Neural progenitor cell (in vitro differentiated cells): ENCODE results near the gene RAB3IL1.

ENCODE experiments used
- EZH2 ChIP-seq: fragments of 200-600 bp; sonication (generic); IDR thresholded peaks from 2 replicates; pipeline ENCODE4 v1.6.1; 2017; ENCODE audit warnings: antibody characterized with exemption, mild to moderate bottlenecking, moderate library complexity
- EZH2phosphoT487 ChIP-seq: fragments of 200-600 bp; sonication (generic); IDR thresholded peaks from 2 replicates; pipeline ENCODE4 v1.6.1; 2017; ENCODE audit warnings: antibody characterized with exemption
- TF ChIP-seq, protein P1 (sequence below): fragments of 200-600 bp; sonication (generic); IDR thresholded peaks from 2 replicates; pipeline ENCODE4 v1.5.1; 2017; ENCODE audit warnings: antibody characterized with exemption, mild to moderate bottlenecking

DNA sequence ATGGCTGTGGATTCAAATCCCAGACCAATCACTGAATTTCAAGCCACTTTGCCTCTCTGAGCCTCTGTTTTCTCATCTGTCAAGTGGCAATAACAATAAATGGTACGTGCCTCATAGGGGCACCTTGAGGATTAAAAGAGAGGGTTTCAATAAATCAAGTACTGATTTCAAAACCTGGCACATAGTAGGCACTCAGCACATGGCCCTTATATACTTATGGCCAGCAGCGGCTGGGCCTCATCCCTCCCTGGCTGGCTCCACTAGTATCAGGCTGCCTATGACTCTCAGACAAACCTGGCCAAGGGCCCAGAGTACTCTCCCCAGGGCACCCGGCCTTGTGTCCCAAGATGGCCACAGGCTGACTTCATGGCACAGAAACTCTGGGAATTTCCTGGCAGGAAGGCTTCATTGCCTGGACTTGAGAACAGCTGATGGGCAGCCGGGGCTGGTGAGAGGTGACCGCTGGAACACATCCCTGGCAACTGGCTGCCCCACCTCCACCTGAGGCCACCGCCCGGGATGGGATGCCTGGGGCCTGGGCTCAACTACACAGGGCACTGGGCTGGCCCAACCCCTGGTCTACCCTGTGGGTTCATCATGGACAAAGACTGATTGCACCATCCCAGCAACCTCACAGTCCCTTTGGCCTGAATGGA is 29.4 kb downstream of the RAB3IL1 start:
- TF ChIP-seq, protein P1, sequence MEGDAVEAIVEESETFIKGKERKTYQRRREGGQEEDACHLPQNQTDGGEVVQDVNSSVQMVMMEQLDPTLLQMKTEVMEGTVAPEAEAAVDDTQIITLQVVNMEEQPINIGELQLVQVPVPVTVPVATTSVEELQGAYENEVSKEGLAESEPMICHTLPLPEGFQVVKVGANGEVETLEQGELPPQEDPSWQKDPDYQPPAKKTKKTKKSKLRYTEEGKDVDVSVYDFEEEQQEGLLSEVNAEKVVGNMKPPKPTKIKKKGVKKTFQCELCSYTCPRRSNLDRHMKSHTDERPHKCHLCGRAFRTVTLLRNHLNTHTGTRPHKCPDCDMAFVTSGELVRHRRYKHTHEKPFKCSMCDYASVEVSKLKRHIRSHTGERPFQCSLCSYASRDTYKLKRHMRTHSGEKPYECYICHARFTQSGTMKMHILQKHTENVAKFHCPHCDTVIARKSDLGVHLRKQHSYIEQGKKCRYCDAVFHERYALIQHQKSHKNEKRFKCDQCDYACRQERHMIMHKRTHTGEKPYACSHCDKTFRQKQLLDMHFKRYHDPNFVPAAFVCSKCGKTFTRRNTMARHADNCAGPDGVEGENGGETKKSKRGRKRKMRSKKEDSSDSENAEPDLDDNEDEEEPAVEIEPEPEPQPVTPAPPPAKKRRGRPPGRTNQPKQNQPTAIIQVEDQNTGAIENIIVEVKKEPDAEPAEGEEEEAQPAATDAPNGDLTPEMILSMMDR, result no peak
- TF ChIP-seq EZH2 (no peak), EZH2phosphoT487 (no peak)
